Glutamatergic neuron (in vitro differentiated cells): ENCODE measurements around the gene FYCO1. TPM values are rescaled to one million over a fixed set of nuclear protein-coding genes. Genes with fewer than 3 reads are reported as not detected.

Experiments
- DNase-seq: peaks from one replicate; pipeline ENCODE4 v3.0.0; 2022
- H3K27ac Mint-ChIP-seq: one replicate; pipeline ENCODE4 v1.8.0; 2020; ENCODE audit warnings: mild to moderate bottlenecking, mixed read lengths, inconsistent platforms; ENCODE audit not compliant: unreplicated experiment
- H3K27me3 Mint-ChIP-seq: one replicate; pipeline ENCODE4 v1.8.0; 2020; ENCODE audit warnings: mild to moderate bottlenecking, moderate library complexity, mixed read lengths, inconsistent platforms; ENCODE audit not compliant: unreplicated experiment
- H3K36me3 Mint-ChIP-seq: one replicate; pipeline ENCODE4 v1.8.0; 2020; ENCODE audit warnings: mild to moderate bottlenecking, mixed read lengths, inconsistent platforms; ENCODE audit not compliant: unreplicated experiment
- H3K4me1 Mint-ChIP-seq: one replicate; pipeline ENCODE4 v1.8.0; 2020; ENCODE audit warnings: mild to moderate bottlenecking, low read depth, mixed read lengths, inconsistent platforms; ENCODE audit not compliant: unreplicated experiment
- H3K4me3 Mint-ChIP-seq: one replicate; pipeline ENCODE4 v1.8.0; 2020; ENCODE audit warnings: mild to moderate bottlenecking, mixed read lengths, inconsistent platforms; ENCODE audit not compliant: unreplicated experiment
- H3K9me3 Mint-ChIP-seq: one replicate; pipeline ENCODE4 v1.8.0; 2020; ENCODE audit warnings: mild to moderate bottlenecking, moderate library complexity, mixed read lengths, inconsistent platforms; ENCODE audit not compliant: unreplicated experiment
- CTCF ChIP-seq: fragments of 200-600 bp; sonication (generic); IDR thresholded peaks from one replicate; pipeline ENCODE4 v1.5.0; 2021; ENCODE audit not compliant: partially characterized antibody, unreplicated experiment
- total RNA-seq: library from RNA; stranded (reverse); fragmentation: NEBNext Ultra II Directional; extraction: Animal tissue kit (Norgen Biotek cat#: 25700); gene quantifications from one replicate; pipeline ENCODE4 v1.2.1, GENCODE V29; 2021; ENCODE audit not compliant: unreplicated experiment

The FYCO1 gene
- total RNA-seq, 1 donor from 2014 or later = 3.8 TPM

- no peak for DNase-seq
- H3K36me3 Mint-ChIP-seq = peaks cover 5% of the 10 kb centered on the region
- no peak for TF ChIP-seq CTCF
- peaks cover 6% of the 10 kb centered on the region for H3K9me3 Mint-ChIP-seq
- no peaks in the 10 kb centered on the region for H3K4me1 Mint-ChIP-seq
- H3K27ac Mint-ChIP-seq = no peak overlapping the region
- no peak overlapping the region for H3K4me3 Mint-ChIP-seq
- no peaks in the 10 kb centered on the region for H3K27me3 Mint-ChIP-seq
Measured at GRCh38 chr3:45874677-45875346, 120.8 kb downstream of the FYCO1 start.

- DNase-seq = no peak
- Mint-ChIP-seq H3K27ac (no peak overlapping the region), H3K4me3 (no peak overlapping the region), H3K4me1 (no peaks in the 10 kb centered on the region), H3K9me3 (peaks cover 6% of the 10 kb centered on the region), H3K27me3 (no peaks in the 10 kb centered on the region), H3K36me3 (peaks cover 5% of the 10 kb centered on the region)
- no peak for TF ChIP-seq CTCF
Measured at GRCh38 chr3:45873638-45874037, 122.0 kb downstream of the FYCO1 start.

DNA sequence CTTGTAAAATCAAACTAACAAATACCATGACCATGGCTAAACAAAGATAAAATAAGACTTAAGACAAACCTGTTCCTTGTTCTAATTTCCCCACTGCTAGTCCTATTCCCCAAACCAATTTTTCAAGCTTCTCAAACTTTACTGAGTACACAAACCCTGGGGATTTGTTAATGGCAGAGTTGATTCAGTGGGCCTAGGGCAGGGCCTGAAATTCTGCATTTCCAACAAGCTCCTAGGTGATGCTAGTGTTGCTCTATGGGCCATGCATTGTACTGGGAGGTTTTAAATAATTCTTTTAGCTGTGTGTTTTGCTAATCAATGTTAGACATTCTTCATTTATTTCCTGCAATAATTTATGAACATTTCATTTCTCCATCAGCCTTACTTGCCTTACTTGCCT, 122.6 kb downstream of the FYCO1 start:
- no peak for TF ChIP-seq CTCF
- no peaks in the 10 kb centered on the region for H3K27me3 Mint-ChIP-seq
- DNase-seq = no peak

DNA sequence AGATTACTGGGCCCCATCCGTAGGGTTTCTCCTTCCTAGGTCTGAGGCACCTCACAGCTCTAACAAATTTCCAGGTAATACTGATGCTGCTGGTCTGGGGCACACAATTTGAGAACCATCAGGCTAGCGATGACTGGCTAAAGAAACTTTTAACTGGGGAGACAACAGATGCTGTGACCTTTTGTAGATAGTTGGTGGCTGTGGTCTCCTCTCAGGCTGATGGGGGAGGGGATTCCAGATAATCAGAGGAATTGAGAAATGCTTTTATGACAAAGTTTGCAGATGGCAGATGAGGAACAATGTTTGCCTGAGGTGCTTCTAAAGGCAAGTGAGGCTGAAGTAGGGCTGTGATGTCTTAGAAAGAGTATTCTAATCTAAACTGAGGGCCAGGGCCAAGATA, 123.1 kb downstream of the FYCO1 start:
- TF ChIP-seq CTCF = no peak
- DNase-seq = no peak
- H3K27ac Mint-ChIP-seq = no peak overlapping the region
- H3K9me3 Mint-ChIP-seq = peaks cover 6% of the 10 kb centered on the region
- H3K4me1 Mint-ChIP-seq = no peaks in the 10 kb centered on the region
- H3K36me3 Mint-ChIP-seq = peaks cover 5% of the 10 kb centered on the region
- H3K4me3 Mint-ChIP-seq = no peak overlapping the region
- H3K27me3 Mint-ChIP-seq = no peaks in the 10 kb centered on the region

More for the DNA sequence above, 122.6 kb downstream of the FYCO1 start:
- Mint-ChIP-seq H3K36me3 (peaks cover 5% of the 10 kb centered on the region), H3K27ac (no peak overlapping the region), H3K4me3 (no peak overlapping the region), H3K4me1 (no peaks in the 10 kb centered on the region), H3K9me3 (peaks cover 6% of the 10 kb centered on the region)

- H3K9me3 Mint-ChIP-seq = peaks cover 6% of the 10 kb centered on the region
- H3K27ac Mint-ChIP-seq = no peak overlapping the region
- peaks cover 5% of the 10 kb centered on the region for H3K36me3 Mint-ChIP-seq
- no peaks in the 10 kb centered on the region for H3K4me1 Mint-ChIP-seq
- no peak overlapping the region for H3K4me3 Mint-ChIP-seq
- TF ChIP-seq CTCF = no peak
- H3K27me3 Mint-ChIP-seq = no peaks in the 10 kb centered on the region
- no peak for DNase-seq
Measured at GRCh38 chr3:45871780-45872179, 123.8 kb downstream of the FYCO1 start.
